ENCODE results near the gene STIM1.

- TF ChIP-seq POLR2AphosphoS5 (IDR thresholded peaks at IDR 0.05; ENCODE audit: borderline replicate concordance, low read depth, low read length) (no peak), EZH2 (IDR thresholded peaks at IDR 0.05) (no peak)
These were observed 64.8 kb downstream of the STIM1 start for GRCh38 chr11:3920148-3920852.
